COLO668 (cell line): ENCODE data around the gene POLR3H.
A peak's percentile ranks its signal among the peaks of the same experiment; 100 is the strongest.
"Not testable (repeated sequence)": the region's sequence is repeated elsewhere in the genome, so short reads cannot be mapped to it uniquely, and the experiment has no call there.

Experiments used
- DNase-seq: peaks from one replicate; lab custom pipeline; 2025; ENCODE audit not compliant: unreplicated experiment; lab: John Stamatoyannopoulos, UW

The POLR3H gene

GRCh38 chr22:41565403-41566054 is 21.3 kb upstream of the POLR3H start:
- peak; percentile 20 for DNase-seq

- no peak for DNase-seq
Measured at GRCh38 chr22:41564563-41564962, 20.3 kb upstream of the POLR3H start.

GRCh38 chr22:41563051-41563711 is 18.9 kb upstream of the POLR3H start:
- no peak for DNase-seq

GRCh38 chr22:41562461-41562860 is 18.2 kb upstream of the POLR3H start:
- DNase-seq: no peak

DNA sequence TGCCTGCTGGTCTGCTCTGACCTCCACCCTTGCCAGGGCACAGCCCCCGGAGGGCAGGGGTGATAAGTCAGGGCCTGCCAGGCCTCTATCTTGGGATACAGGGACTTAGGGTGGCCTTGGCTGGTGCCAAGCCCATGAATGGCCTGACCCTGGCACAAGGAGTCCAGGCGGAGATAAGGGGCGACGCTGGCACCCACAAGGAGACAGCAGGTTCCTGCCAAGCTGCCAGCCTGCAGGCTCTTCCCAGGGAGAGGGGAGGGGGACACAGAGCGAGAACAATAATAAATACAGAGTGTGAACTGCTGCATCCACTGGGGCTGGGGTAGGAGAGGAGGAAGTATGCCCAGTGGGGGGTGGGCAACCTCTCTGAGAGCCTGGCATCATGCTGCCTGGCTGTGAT is 17.5 kb upstream of the POLR3H start:
- DNase-seq: no peak

DNA sequence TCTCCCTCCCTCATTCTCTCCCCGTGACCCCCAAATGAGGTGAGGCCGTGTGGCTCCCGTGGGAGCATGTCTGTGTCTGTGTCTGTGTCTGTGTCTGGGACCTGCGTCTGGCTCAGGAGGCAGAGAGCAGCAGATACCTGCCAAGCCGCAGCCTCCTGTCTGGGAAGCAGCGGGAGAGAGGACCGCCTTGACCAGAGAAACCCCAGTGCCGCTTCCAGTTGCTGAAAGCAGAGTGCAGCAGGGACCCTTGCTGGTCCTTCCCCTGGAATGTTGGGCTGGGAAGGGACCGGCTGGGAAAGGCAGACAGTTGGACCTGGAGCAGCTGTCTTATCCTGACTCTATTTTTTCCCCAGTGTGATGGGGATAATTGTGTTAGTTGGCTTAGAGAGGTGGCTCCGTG is 17.1 kb upstream of the POLR3H start:
- no peak for DNase-seq

DNA sequence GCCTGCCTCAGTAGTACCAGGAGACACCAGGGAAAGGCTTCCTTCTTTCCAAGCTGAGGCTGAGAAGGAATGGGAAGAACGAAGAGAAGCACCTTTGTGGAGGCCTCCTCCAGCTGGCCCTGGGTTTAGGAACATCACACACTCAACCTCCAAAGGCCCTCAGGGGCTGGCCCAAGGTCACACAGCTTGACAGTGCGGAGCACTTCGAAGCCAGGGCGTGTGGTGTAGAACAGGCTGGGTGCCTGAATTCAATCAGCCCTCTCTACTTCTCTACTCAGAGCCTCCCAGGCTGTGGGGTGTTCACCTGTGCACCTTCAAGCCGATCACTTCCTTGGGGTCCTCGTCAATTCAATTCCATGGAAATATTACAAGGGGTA is 15.8 kb upstream of the POLR3H start:
- DNase-seq: no peak

GRCh38 chr22:41558241-41558630 is 14.0 kb upstream of the POLR3H start:
- DNase-seq: not testable (repeated sequence)

DNA sequence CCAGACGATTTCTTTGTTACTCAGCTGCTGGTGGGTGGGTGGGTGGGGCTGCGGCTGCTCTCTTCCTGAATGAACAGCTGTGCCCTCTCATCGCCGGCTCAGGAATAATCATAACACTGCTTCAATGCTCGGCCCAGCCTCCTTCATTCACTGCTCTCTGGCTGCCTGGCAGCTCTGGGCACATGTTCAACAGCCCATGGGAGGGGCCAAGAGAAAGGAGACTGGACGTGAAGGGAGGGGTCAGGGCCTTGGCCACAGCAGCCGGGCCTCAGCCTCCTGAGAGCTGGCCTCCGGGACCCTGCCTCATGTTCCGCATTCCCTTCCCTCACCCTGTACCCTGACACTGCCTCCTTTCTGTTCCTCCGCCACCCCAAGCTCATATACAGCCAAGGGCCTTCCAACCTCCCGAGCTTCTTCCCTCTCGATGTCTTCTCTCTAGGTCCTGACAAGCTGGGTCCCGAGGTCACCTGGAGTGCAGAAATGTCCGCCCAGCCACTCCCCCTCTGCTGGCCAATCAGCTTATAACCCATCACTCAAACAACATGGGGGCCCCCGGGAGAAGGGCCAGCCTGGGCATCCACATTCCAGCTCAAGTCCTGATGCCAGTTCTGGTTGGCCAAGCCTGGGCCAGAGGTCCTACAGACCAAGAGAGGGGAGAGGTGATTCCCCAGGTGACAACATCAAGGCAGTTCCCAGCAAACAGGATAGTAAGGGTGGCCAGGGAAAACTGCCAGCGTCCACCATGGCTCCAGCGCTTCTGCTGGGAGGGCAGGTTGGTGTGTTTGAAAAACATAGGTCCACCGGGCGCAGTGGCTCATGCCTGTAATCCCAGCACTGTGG is 13.4 kb upstream of the POLR3H start:
- DNase-seq: no peak

- DNase-seq: no peak
Measured at GRCh38 chr22:41556561-41556960, 12.3 kb upstream of the POLR3H start.

DNA sequence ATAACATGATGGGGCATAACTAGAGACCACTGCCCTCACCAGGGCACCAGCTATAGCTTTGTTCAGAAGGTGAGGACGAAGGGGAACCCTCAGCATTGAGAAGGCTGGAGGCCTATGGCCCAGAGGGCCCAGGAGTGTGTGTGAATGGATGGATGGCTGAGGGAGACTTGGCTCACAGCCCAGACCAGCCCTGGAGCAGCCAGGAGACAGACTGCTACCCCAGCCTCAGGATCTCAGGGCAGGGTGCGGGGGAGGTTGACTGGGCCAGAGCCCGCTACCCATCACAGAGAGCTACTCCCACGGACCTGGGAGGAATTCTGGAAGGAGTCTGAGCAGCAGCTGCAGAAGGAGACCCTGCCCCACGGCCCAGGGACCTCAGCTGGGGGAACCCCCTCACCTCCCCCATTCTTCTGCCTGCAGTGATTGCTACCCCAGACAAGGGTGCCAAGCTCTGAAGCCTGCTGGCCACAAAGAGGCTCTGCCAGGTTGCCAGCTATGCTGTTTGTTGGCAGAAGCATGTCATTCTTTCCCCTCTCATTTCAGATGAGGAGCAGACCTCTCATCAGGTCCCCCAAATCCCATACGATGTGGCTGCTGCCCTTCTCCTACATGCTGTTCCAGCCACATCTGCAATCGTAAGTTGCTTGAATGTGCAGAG is 11.2 kb upstream of the POLR3H start:
- DNase-seq: peak; percentile 15

GRCh38 chr22:41551877-41552582 is 7.8 kb upstream of the POLR3H start:
- DNase-seq: peak; percentile 28

DNA sequence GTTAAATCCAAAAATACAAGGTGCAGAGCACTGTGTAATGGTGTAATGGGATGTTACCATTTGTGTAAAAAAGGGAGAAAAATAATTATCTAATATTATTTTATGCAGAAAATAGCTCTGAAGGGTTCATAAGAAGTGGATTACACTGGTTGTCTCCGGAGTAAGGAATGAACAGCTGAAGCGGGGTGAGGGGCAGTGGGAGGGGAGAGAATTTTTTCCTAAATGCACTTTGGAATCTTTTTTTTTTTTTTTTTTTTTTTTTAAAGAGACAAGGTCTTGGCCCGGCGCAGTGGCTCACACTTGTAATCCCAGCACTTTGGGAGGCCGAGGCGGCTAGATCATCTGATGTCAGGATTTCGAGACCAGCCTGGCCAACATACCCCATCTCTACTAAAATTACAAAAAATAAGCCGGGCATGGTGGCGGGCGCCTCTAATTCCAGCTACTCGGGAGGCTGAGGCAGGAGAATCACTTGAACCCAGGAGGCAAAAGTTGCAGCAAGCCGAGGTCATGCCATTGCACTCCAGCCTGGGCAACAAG is 6.8 kb upstream of the POLR3H start:
- DNase-seq: no peak

DNA sequence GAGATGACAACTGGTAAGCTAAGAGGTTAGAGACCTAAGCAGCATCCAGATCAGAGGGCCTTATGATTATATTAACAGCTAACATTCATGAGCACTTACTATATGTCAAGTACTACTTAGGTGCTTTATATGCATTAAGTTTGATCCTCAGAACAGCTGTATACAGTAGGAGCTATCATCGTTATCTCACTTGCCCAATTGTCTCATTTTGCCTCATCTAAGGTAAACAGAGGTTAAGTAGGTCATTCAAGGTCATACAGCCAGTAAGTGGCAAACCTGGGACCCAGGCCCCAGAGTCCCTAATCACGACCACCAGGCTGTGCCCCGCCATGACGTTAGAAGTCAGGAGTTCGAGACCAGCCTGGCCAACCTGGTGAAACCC is 4.6 kb upstream of the POLR3H start:
- no peak for DNase-seq

- DNase-seq: no peak
Measured at GRCh38 chr22:41544671-41545476, 604 bp upstream of the POLR3H start.

DNA sequence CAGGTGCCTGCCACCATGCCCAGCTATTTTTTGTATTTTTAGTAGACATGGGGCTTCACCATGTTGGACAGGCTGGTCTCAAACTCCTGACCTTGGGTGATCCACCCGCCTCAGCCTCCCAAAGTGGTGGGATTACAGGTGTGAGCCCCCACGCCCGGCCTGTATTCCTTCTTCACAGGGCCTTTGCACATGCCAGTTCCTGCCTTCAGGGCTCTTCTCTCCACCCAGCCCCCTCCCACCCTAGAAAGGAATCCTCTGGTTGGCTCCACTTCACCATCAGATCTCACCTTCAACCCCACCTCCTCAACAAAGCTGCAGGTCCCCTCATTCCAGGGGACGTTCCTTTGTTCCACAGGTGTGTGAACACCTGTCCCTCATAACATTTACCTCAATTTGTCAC is 2.0 kb downstream of the POLR3H start:
- no peak for DNase-seq

- DNase-seq: no peak
Measured at GRCh38 chr22:41541484-41541883, 2.8 kb downstream of the POLR3H start.

DNA sequence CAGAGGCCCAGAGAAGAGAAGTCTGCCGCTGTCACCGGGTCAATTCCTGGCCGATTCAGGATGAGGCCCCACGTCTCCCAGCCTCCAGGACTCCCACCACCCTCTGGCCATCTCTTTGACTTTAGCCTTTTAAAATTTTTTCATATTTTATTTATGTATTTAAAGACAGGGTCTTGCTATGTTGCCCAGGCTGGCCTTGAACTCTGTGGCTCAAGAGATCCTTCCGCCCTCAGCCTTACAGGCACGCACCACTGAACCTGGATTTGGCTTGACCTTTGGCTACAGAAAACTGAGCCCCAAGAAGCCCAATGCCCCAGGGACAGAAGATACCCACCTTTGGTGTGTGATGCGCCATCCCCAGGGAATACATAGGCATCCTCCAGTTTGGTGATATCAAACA is 3.9 kb downstream of the POLR3H start:
- DNase-seq: no peak

GRCh38 chr22:41540006-41540315 is 4.3 kb downstream of the POLR3H start:
- no peak for DNase-seq
